Upper lobe of right lung (tissue), 1 donor: ENCODE data around the gene CEACAM7. TPM values are rescaled to one million over a fixed set of nuclear protein-coding genes. Genes with fewer than 3 reads are reported as not detected.

ENCODE experiments used
- ATAC-seq: fragments of 200-7000 bp; cut with Tn5 transposase; one replicate; pipeline ENCODE4 v1.9.1; 2020; ENCODE audit warnings: mild to moderate bottlenecking, moderate library complexity
- DNase-seq: peaks from one replicate; pipeline ENCODE4 v3.0.0-alpha.2; 2020
- H3K27ac ChIP-seq: fragments of 200-600 bp; one replicate; pipeline ENCODE4 v1.8.0; 2022
- H3K27me3 ChIP-seq: fragments of 200-600 bp; one replicate; pipeline ENCODE4 v1.8.0; 2022; ENCODE audit warnings: mild to moderate bottlenecking
- H3K36me3 ChIP-seq: fragments of 200-600 bp; one replicate; pipeline ENCODE4 v1.8.0; 2022
- H3K4me1 ChIP-seq: fragments of 200-600 bp; one replicate; pipeline ENCODE4 v1.8.0; 2022
- H3K4me3 ChIP-seq: fragments of 200-600 bp; one replicate; pipeline ENCODE4 v1.8.0; 2022; ENCODE audit warnings: mild to moderate bottlenecking
- H3K9me3 ChIP-seq: fragments of 200-600 bp; one replicate; pipeline ENCODE4 v1.8.0; 2022
- CTCF ChIP-seq: fragments of 200-600 bp; IDR thresholded peaks from one replicate; pipeline ENCODE4 v1.8.0; 2022; ENCODE audit warnings: antibody characterized with exemption
- intact Hi-C: fragments of 100-400 bp; cut with DNase I; formaldehyde crosslinking; loops from one replicate; pipeline ENCODE4 v1.11.0; 2022
- total RNA-seq: library from RNA; stranded (reverse); fragmentation: NEBNext Ultra II Directional; extraction: Animal tissue kit (Norgen Biotek cat#: 25700); gene quantifications from one replicate; pipeline ENCODE4 v1.2.1, GENCODE V29; 2021
- donor health status: DM: no; HTN: yes; CAD: no; lungs with severe emphysema.

The CEACAM7 gene
- total RNA-seq, 1 donor from 2014 or later = not detected

- Histone ChIP-seq H3K36me3 (no peaks in the 10 kb centered on the region), H3K27ac (no peak overlapping the region), H3K4me3 (no peak overlapping the region), H3K9me3 (no peaks in the 10 kb centered on the region), H3K27me3 (peaks cover 15% of the 10 kb centered on the region), H3K4me1 (no peaks in the 10 kb centered on the region)
- ATAC-seq (no peak), DNase-seq (no peak)
- no peak for TF ChIP-seq CTCF
- intact Hi-C loops = no loop called here
These were observed 19.9 kb upstream of the CEACAM7 start for GRCh38 chr19:41707871-41708371.

GRCh38 chr19:41707502-41707812, 19.4 kb upstream of the CEACAM7 start:
- no peak for DNase-seq
- intact Hi-C loops = no loop called here
- no peak for TF ChIP-seq CTCF
- Histone ChIP-seq H3K4me1 (no peaks in the 10 kb centered on the region), H3K27ac (no peak overlapping the region), H3K27me3 (peaks cover 15% of the 10 kb centered on the region), H3K36me3 (no peaks in the 10 kb centered on the region), H3K9me3 (no peaks in the 10 kb centered on the region), H3K4me3 (no peak overlapping the region)
- no peak for ATAC-seq

- Histone ChIP-seq H3K4me3 (peak overlapping the region; percentile 38), H3K36me3 (no peaks in the 10 kb centered on the region), H3K4me1 (no peaks in the 10 kb centered on the region), H3K9me3 (no peaks in the 10 kb centered on the region), H3K27ac (no peak overlapping the region), H3K27me3 (peaks cover 15% of the 10 kb centered on the region)
- peak; percentile 94 for ATAC-seq
- intact Hi-C loops = no loop called here
- DNase-seq = peak; percentile 87
- TF ChIP-seq CTCF = peak; percentile 73
These were observed 18.9 kb upstream of the CEACAM7 start for GRCh38 chr19:41706741-41707501.

GRCh38 chr19:41705393-41706174, 17.5 kb upstream of the CEACAM7 start:
- no peak overlapping the region for H3K27ac ChIP-seq
- ATAC-seq = peak; percentile 25
- no peak for TF ChIP-seq CTCF
- no peak overlapping the region for H3K4me3 ChIP-seq
- H3K27me3 ChIP-seq = peaks cover 15% of the 10 kb centered on the region
- H3K9me3 ChIP-seq = no peaks in the 10 kb centered on the region
- intact Hi-C loops = no loop called here
- H3K4me1 ChIP-seq = no peaks in the 10 kb centered on the region
- no peaks in the 10 kb centered on the region for H3K36me3 ChIP-seq
- DNase-seq = peak; percentile 72

GRCh38 chr19:41703602-41704293, 15.7 kb upstream of the CEACAM7 start:
- no peak for TF ChIP-seq CTCF
- H3K4me3 ChIP-seq = no peak overlapping the region
- no peaks in the 10 kb centered on the region for H3K36me3 ChIP-seq
- ATAC-seq (no peak), DNase-seq (peak; percentile 48)
- intact Hi-C loops = no loop called here
- H3K27ac ChIP-seq = no peak overlapping the region
- peaks cover 15% of the 10 kb centered on the region for H3K27me3 ChIP-seq
- no peaks in the 10 kb centered on the region for H3K9me3 ChIP-seq
- H3K4me1 ChIP-seq = no peaks in the 10 kb centered on the region
